Measurements from ENCODE around the gene CHP1. TPM values are rescaled to one million over a fixed set of nuclear protein-coding genes. Genes with fewer than 3 reads are reported as not detected.

CHP1 gene
- total and polyA plus RNA-seq, 9 of the 15 experiments (the other 6 are each of a cell fraction or from before 2014, with no cell fraction given): 31.7 to 83.4 (median 67.6) TPM

DNA sequence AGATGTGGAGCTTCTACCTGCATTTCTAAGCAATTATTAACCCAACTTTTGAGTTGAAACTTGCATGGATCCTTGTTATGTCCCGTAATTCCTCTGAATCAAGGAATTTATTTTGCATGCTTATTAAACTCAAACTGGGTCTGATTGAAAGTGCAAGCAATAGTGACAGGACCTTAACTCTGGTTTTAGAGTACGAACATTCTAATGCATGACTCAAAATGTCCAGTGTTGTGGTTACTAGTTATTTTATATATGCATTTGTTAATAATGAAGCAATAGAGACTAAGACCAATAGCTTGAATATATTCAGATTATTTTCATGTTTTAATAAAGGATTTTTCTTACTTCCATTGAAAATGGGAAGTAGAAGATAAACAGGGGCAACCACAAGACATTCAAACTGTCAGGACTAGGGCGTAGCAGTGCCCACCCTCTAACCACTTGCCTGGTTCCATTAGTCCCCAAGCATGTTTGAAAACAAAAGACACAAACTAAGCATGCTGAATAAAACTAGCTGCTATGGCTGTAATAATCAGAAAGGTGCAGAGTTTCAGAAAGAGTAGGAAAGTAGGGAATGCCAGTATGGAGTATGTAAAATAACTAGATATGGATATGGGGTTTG, 73.2 kb downstream of the CHP1 start:
- no peak for TF ChIP-seq CBX3 (IDR thresholded peaks at IDR 0.05; ENCODE audit: borderline replicate concordance in 1 of 2, low read length in 2 of 2)
- TF ChIP-seq NFE2L1 (tag; IDR thresholded peaks at IDR 0.05; ENCODE audit: borderline replicate concordance, low read depth): no peak
- no peak for TF ChIP-seq MGA (IDR thresholded peaks at IDR 0.05)
- TF ChIP-seq HLTF (IDR thresholded peaks at IDR 0.05): no peak
- no peak for TF ChIP-seq HOMEZ (CRISPR knock-in tag; IDR thresholded peaks at IDR 0.05)
- Histone ChIP-seq H3K9me3 (replicated peaks; ENCODE audit: control insufficient read depth, insufficient read depth, low read depth, low read length) (no peaks in the 10 kb centered on the region), H2AFZ (ENCODE audit: low read depth, low read length) (no peak overlapping the region), H3K9ac (ENCODE audit: insufficient read depth in 1 of 2, low read depth in 2 of 2, low read length in 2 of 2) (no peak overlapping the region), H3K36me3 (ENCODE audit: control insufficient read depth, insufficient read depth, low read length) (peaks cover 58% of the 10 kb centered on the region; the same call in 2 of the 3 replicates), H3K9me1 (ENCODE audit: control insufficient read depth, insufficient read depth, low read length) (no peaks in the 10 kb centered on the region), H3K27me3 (ENCODE audit: control insufficient read depth in 2 of 2, insufficient read depth in 2 of 2, low read length in 2 of 2) (no peaks in the 10 kb centered on the region), H4K20me1 (replicated peaks; ENCODE audit: control insufficient read depth, insufficient read depth, low read length) (no peaks in the 10 kb centered on the region), H3K27ac (ENCODE audit: extremely low read depth, low read depth, low read length) (no peak overlapping the region), H3K79me2 (ENCODE audit: control insufficient read depth, insufficient read depth, low read length) (no peaks in the 10 kb centered on the region), H3K4me2 (ENCODE audit: insufficient read depth, low read length) (no peak overlapping the region), H3K4me1 (replicated peaks in 1 of 2; ENCODE audit: control insufficient read depth in 2 of 2, insufficient read depth in 2 of 2, low read length in 2 of 2) (no peaks in the 10 kb centered on the region), H3K4me3 (no peak overlapping the region)
- WGBS (ENCODE audit: insufficient coverage, low coverage, missing lambda C conversion rate): 80% methylated on average over 3 of the region's 3 CpGs
- intact Hi-C loops (cut with micrococcal nuclease): no loop called here
- ChIA-PET CTCF (ENCODE audit: low intra/inter-chr PET ratio) (no interaction called here), POLR2A (interaction anchor here (0.6 to 2.1 kb wide), 7 partner anchors 10 to 362 kb away, joined by 3 to 10 read pairs (median 3); partner anchors contain the start of genes NUSAP1 and OIP5)
- BruUV-seq (replicated peaks): no TSS peak
- FAIRE-seq: no peak
- ATAC-seq: no peak
- in situ Hi-C loops (cut with MboI): no loop called here
- DNase-seq (ENCODE audit: extremely low read depth in 1 of 4, low spot score in 3 of 4): no peak

Measured in K562 (cell line).